Endometrial microvascular endothelial cells (primary cell): ENCODE measurements around the gene LHX5. TPM values are rescaled to one million over a fixed set of nuclear protein-coding genes. Genes with fewer than 3 reads are reported as not detected.
"Not testable (repeated sequence)": the region's sequence is repeated elsewhere in the genome, so short reads cannot be mapped to it uniquely, and the experiment has no call there.

Source experiments
- in situ Hi-C: cut with HindIII; loops from 2 replicates; pipeline ENCODE4 v1.10.0; 2017; ENCODE audit warnings: low sequenced_read_pairs, low pct_unique_long_range_greater_than_20kb; ENCODE audit errors: inconsistent ontology term
- total RNA-seq: library from RNA; depleted of rRNA; stranded (reverse); fragments of >200 nt; gene quantifications from one replicate; pipeline ENCODE4 v1.2.3, GENCODE V29; 2015; ENCODE audit errors: inconsistent ontology term

Gene LHX5
- total RNA-seq: not detected

GRCh38 chr12:113471619-113472171 is at the start of gene LHX5:
Gene LHX5, minus strand, starts transcription at chr12:113471871. Its CDS starts 373 bp downstream, at chr12:113471498.
- in situ Hi-C loops: no loop called here

- in situ Hi-C loops: no loop called here
Measured at GRCh38 chr12:113519464-113520307, 48.0 kb upstream of the LHX5 start.

GRCh38 chr12:113515082-113515856 is 43.6 kb upstream of the LHX5 start:
- in situ Hi-C loops: no loop called here

GRCh38 chr12:113514602-113515001 is 42.9 kb upstream of the LHX5 start:
- in situ Hi-C loops: no loop called here

GRCh38 chr12:113512568-113512967 is 40.9 kb upstream of the LHX5 start:
- in situ Hi-C loops: no loop called here

GRCh38 chr12:113506867-113507266 is 35.2 kb upstream of the LHX5 start:
- in situ Hi-C loops: no loop called here

- in situ Hi-C loops: no loop called here
Measured at GRCh38 chr12:113505941-113506340, 34.3 kb upstream of the LHX5 start.

GRCh38 chr12:113504917-113505316 is 33.2 kb upstream of the LHX5 start:
- in situ Hi-C loops: no loop called here

- in situ Hi-C loops: no loop called here
Measured at GRCh38 chr12:113500782-113501311, 29.2 kb upstream of the LHX5 start.

- in situ Hi-C loops: no loop called here
Measured at GRCh38 chr12:113500306-113500675, 28.6 kb upstream of the LHX5 start.

- in situ Hi-C loops: no loop called here
Measured at GRCh38 chr12:113498490-113498889, 26.8 kb upstream of the LHX5 start.

- in situ Hi-C loops: no loop called here
Measured at GRCh38 chr12:113497693-113498092, 26.0 kb upstream of the LHX5 start.

GRCh38 chr12:113495941-113496340 is 24.3 kb upstream of the LHX5 start:
- in situ Hi-C loops: not testable (repeated sequence)

GRCh38 chr12:113488322-113488721 is 16.7 kb upstream of the LHX5 start:
- in situ Hi-C loops: no loop called here

GRCh38 chr12:113486722-113487121 is 15.1 kb upstream of the LHX5 start:
- in situ Hi-C loops: no loop called here

- in situ Hi-C loops: no loop called here
Measured at GRCh38 chr12:113485330-113485729, 13.7 kb upstream of the LHX5 start.

GRCh38 chr12:113482334-113482733 is 10.7 kb upstream of the LHX5 start:
- in situ Hi-C loops: no loop called here

GRCh38 chr12:113480336-113480971 is 8.8 kb upstream of the LHX5 start:
- in situ Hi-C loops: no loop called here
